GM23338 (cell line): ENCODE measurements around the gene CYB5R3.

ENCODE experiments used
- CTCF ChIP-seq, 2 experiments: fragments of 200-600 bp in 1 of 2; sonication (generic) in 1 of 2; conservative IDR thresholded peaks; 2 replicates each; pipeline versions ENCODE4 v1.5.1 to v1.6.1; 2016 to 2017; ENCODE audit warnings: antibody characterized with exemption in 2 of 2, low read depth in 2 of 2, mild to moderate bottlenecking in 2 of 2, moderate library complexity in 1 of 2
- REST ChIP-seq: IDR thresholded peaks from one replicate; pipeline ENCODE4 v1.6.1; 2018; ENCODE audit warnings: antibody characterized with exemption; ENCODE audit not compliant: unreplicated experiment
- TF ChIP-seq, protein P1 (sequence below): IDR thresholded peaks from 2 replicates; pipeline ENCODE4 v1.6.1; 2016; ENCODE audit warnings: antibody characterized with exemption

DNA sequence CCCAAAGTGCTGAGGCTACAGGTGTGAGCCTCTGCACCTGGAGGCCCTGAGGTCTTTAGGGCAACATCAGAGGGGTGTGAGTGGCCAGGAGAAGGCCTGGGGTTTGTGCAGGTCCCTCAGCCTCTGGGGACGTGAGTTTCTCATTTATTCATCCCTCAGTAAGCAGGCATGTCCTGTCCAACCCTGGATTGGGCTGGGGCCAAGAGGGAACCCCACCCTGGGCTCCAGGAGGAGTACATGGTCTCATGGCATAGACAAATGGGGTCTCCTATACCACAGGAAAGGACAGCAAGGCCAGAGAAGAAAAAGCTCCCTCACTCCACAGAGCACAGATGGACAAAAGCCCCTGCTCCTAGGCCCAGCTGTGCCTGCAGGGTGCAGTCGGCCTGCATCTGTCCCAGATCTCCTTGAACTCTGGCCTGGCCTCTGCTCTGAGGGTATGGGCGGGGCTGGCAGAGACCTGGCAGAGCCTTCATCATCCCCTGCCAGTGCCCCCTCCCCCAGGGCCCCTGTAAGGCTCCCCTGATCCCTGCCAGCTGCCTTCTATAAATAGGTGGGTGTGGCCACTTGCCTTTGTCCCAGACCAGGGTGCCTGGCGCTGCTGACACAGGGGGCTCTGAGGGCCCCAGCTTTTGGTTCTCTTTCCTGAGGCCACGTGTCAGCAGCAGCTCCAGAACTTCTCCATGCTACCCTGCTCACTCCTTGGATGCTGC, 36.9 kb upstream of the CYB5R3 start:
- TF ChIP-seq CTCF (conservative IDR thresholded peaks at IDR 0.05; ENCODE audit: low read depth in 2 of 2) (no peak), REST (no peak)
- TF ChIP-seq, protein P1, sequence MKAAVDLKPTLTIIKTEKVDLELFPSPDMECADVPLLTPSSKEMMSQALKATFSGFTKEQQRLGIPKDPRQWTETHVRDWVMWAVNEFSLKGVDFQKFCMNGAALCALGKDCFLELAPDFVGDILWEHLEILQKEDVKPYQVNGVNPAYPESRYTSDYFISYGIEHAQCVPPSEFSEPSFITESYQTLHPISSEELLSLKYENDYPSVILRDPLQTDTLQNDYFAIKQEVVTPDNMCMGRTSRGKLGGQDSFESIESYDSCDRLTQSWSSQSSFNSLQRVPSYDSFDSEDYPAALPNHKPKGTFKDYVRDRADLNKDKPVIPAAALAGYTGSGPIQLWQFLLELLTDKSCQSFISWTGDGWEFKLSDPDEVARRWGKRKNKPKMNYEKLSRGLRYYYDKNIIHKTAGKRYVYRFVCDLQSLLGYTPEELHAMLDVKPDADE, result no peak
